Sigmoid colon (tissue), 7 donors: ENCODE measurements around the gene YY2. TPM values are rescaled to one million over a fixed set of nuclear protein-coding genes. Genes with fewer than 3 reads are reported as not detected.

Source experiments
- DNase-seq: peaks from one replicate; pipeline ENCODE4 v3.0.0-alpha.2; 2019
- H3K27ac ChIP-seq, 4 donors: fragments of 200-600 bp; sonication (generic); one replicate each; pipeline ENCODE4 v1.5.1; 2016 to 2019; ENCODE audit warnings: mild to moderate bottlenecking in 1 of 4
- H3K27me3 ChIP-seq, 3 donors: fragments of 200-600 bp; sonication (generic); one replicate each; pipeline ENCODE4 v1.5.1; 2019; ENCODE audit warnings: mild to moderate bottlenecking in 1 of 3
- H3K36me3 ChIP-seq, 4 donors: fragments of 200-600 bp; sonication (generic); one replicate each; pipeline ENCODE4 v1.5.1; 2016 to 2019
- H3K4me1 ChIP-seq, 4 donors: fragments of 200-600 bp; sonication (generic); one replicate each; pipeline ENCODE4 v1.5.1; 2017 to 2019
- H3K4me3 ChIP-seq, 4 donors: fragments of 200-600 bp; sonication (generic); one replicate each; pipeline ENCODE4 v1.5.1; 2017 to 2019; ENCODE audit warnings: mild to moderate bottlenecking in 2 of 4, moderate library complexity in 1 of 4
- H3K9me3 ChIP-seq, 4 donors: fragments of 200-600 bp in 3 of 4; sonication (generic) in 3 of 4; one replicate each; pipeline versions ENCODE4 v1.5.1 to v1.6.1; 2013 to 2019
- CTCF ChIP-seq, 4 experiments: fragments of 450-650 bp in 3 of 4; fragments of 200-600 bp in 1 of 4; IDR thresholded peaks; one replicate each; pipeline ENCODE4 v1.5.1; 2016 to 2019; ENCODE audit warnings: antibody characterized with exemption in 4 of 4, mild to moderate bottlenecking in 3 of 4, moderate library complexity in 2 of 4
- EP300 ChIP-seq, 4 donors: sonication (generic); formaldehyde crosslinking; IDR thresholded peaks; one replicate each; pipeline ENCODE4 v1.6.1; 2017; ENCODE audit warnings: antibody characterized with exemption in 4 of 4
- POLR2A ChIP-seq, 2 donors: fragments of 450-650 bp; IDR thresholded peaks; one replicate each; pipeline ENCODE4 v1.6.1; 2016; ENCODE audit warnings: antibody characterized with exemption in 2 of 2, mild to moderate bottlenecking in 2 of 2, moderate library complexity in 2 of 2
- POLR2AphosphoS5 ChIP-seq, 4 donors: sonication (generic); formaldehyde crosslinking; IDR thresholded peaks; one replicate each; pipeline ENCODE4 v1.6.1; 2017; ENCODE audit warnings: antibody characterized with exemption in 4 of 4
- WGBS, 2 donors: extraction: QIAGEN DNeasy Blood & Tissue Kit; methylation state at CpG; one replicate each; pipeline ENCODE4 v1.1.7; 2013; 5-methylcytosine and 5-hydroxymethylcytosine counted together
- intact Hi-C: fragments of 100-400 bp; cut with DNase I; formaldehyde crosslinking; loops from one replicate; pipeline ENCODE4 v1.15.1; 2023
- polyA plus RNA-seq, 3 donors: library from polyadenylated mRNA; stranded (reverse); fragments of 200-250 nt; gene quantifications; one replicate each; pipeline ENCODE4 v1.2.3, GENCODE V29; 2013
- small RNA-seq, 3 donors: library from RNA; depleted of rRNA; stranded (forward); fragments of <200 nt; gene quantifications; one replicate each; pipeline ENCODE3, GENCODE V24; 2016
- total RNA-seq, 4 donors: library from RNA; depleted of rRNA; stranded (reverse); fragments of >200 nt; gene quantifications; one replicate each; pipeline ENCODE4 v1.1.0, GENCODE V29; 2016
- donor health status: healthy with polysubstance abuse.
- donor health status: Bipolar disorder and iron deficiency.
- donor health status: healthy.

The YY2 gene
- total and polyA plus RNA-seq, 7 donors: 0.77 to 4.2 (median 2.3) TPM; not detected in 2

GRCh38 chrX:21907260-21907659 is 51.5 kb downstream of the YY2 start:
- no peaks in the 10 kb centered on the region for H3K27me3 ChIP-seq
- 88 to 100% methylated on average over 1 of the region's 1 CpG for WGBS, 2 donors
- no peaks in the 10 kb centered on the region for H3K36me3 ChIP-seq
- intact Hi-C loops: no loop called here
- H3K27ac ChIP-seq: no peak overlapping the region
- no peak for TF ChIP-seq EP300 (IDR thresholded peaks at IDR 0.05)
- TF ChIP-seq POLR2AphosphoS5 (IDR thresholded peaks at IDR 0.05): no peak
- TF ChIP-seq POLR2A (IDR thresholded peaks at IDR 0.05): no peak
- no peak for TF ChIP-seq CTCF (IDR thresholded peaks at IDR 0.05)
- H3K9me3 ChIP-seq: no peaks in the 10 kb centered on the region
- no peak for DNase-seq
- H3K4me3 ChIP-seq: no peak overlapping the region
- H3K4me1 ChIP-seq: no peaks in the 10 kb centered on the region

Small RNA genes within 50 kb of the gene (small RNA-seq; reads per million reads assigned to genes)
- gene U73479.1: 0 reads per million in 3 donors

Other genes with a start within 250 kb of the YY2 start
- gene KLHL34, start 197.7 kb upstream of the YY2 start, total RNA-seq: under 1 TPM in 1 of 4 donors, not detected in 3; 0.28 TPM
- gene KLHL34, start 197.7 kb upstream of the YY2 start, polyA plus RNA-seq: 1 to 10 TPM; 1.2 to 1.5 (median 1.2) TPM
- gene SMPX, start 97.9 kb upstream of the YY2 start, total RNA-seq: 100 to 1,000 TPM in 1 of 4 donors, 10 to 100 TPM in 3; 23.4 to 111 (median 31.9) TPM
- gene SMPX, start 97.9 kb upstream of the YY2 start, polyA plus RNA-seq: 1 to 10 TPM in 1 of 3 donors, under 1 TPM in 1, not detected in 1; 0.89 to 4.8 TPM
- gene MBTPS2, start 16.4 kb upstream of the YY2 start, total RNA-seq: 10 to 100 TPM in 3 of 4 donors, 1 to 10 TPM in 1; 9.9 to 15.8 (median 12.7) TPM
- 1 to 10 TPM in 2 of 3 donors, under 1 TPM in 1; under 0.01 to 4.3 (median 1.2) TPM for gene MBTPS2, start 16.4 kb upstream of the YY2 start, polyA plus RNA-seq
- gene SMS, start 84.7 kb downstream of the YY2 start, total RNA-seq: 10 to 100 TPM; 62.6 to 84.5 (median 70.0) TPM
- 10 to 100 TPM; 64.3 to 65.8 (median 64.5) TPM for gene SMS, start 84.7 kb downstream of the YY2 start, polyA plus RNA-seq
- gene PHEX, start 176.3 kb downstream of the YY2 start, total RNA-seq: under 1 TPM; 0.16 to 0.83 (median 0.76) TPM
- gene PHEX, start 176.3 kb downstream of the YY2 start, polyA plus RNA-seq: under 1 TPM in 1 of 3 donors, not detected in 2; 0.17 TPM